Stimulated activated naive B cell treated with anti-CD40 and anti-IgM and Interleukin-4, amounts not matched to agents 10 μg/mL and 1 μg/mL and 100 μg/mL, for 72 hours (primary cell): ENCODE data around the gene CABP7.

Experiments
- ATAC-seq, 2 donors: fragments of 150-1000 bp; cut with Tn5 transposase; replicated peaks; 2 replicates each; pipeline ENCODE4 v1.10.0; 2021; ENCODE audit warnings: moderate library complexity in 1 of 2
- DNase-seq: peaks from one replicate; pipeline ENCODE4 v3.0.0; 2021
- H3K27ac Mint-ChIP-seq: one replicate; pipeline ENCODE4 v1.8.0; 2022; ENCODE audit warnings: mild to moderate bottlenecking, mixed read lengths
- H3K27me3 Mint-ChIP-seq, 2 donors: one replicate each; pipeline ENCODE4 v1.8.0; 2022; ENCODE audit warnings: mixed read lengths in 2 of 2
- H3K36me3 Mint-ChIP-seq, 2 donors: one replicate each; pipeline ENCODE4 v1.8.0; 2022; ENCODE audit warnings: mixed read lengths in 2 of 2, mild to moderate bottlenecking in 1 of 2
- H3K4me1 Mint-ChIP-seq, 2 donors: one replicate each; pipeline ENCODE4 v1.8.0; 2022; ENCODE audit warnings: mixed read lengths in 2 of 2, mild to moderate bottlenecking in 1 of 2
- H3K4me3 Mint-ChIP-seq, 2 donors: one replicate each; pipeline ENCODE4 v1.8.0; 2022; ENCODE audit warnings: mild to moderate bottlenecking in 2 of 2, mixed read lengths in 2 of 2, moderate library complexity in 1 of 2
- H3K9me3 Mint-ChIP-seq, 2 donors: one replicate each; pipeline ENCODE4 v1.8.0; 2022; ENCODE audit warnings: mixed read lengths in 2 of 2, mild to moderate bottlenecking in 1 of 2

The CABP7 gene

GRCh38 chr22:29780220-29780619 is 60.4 kb downstream of the CABP7 start:
- Mint-ChIP-seq H3K36me3 (no peaks in the 10 kb centered on the region), H3K4me1 (peaks cover 0 to 6% of the 10 kb centered on the region in 2 donors), H3K27me3 (no peaks in the 10 kb centered on the region), H3K4me3 (no peak overlapping the region), H3K27ac (no peak overlapping the region), H3K9me3 (no peaks in the 10 kb centered on the region)
- ATAC-seq (no peak), DNase-seq (no peak)

DNA sequence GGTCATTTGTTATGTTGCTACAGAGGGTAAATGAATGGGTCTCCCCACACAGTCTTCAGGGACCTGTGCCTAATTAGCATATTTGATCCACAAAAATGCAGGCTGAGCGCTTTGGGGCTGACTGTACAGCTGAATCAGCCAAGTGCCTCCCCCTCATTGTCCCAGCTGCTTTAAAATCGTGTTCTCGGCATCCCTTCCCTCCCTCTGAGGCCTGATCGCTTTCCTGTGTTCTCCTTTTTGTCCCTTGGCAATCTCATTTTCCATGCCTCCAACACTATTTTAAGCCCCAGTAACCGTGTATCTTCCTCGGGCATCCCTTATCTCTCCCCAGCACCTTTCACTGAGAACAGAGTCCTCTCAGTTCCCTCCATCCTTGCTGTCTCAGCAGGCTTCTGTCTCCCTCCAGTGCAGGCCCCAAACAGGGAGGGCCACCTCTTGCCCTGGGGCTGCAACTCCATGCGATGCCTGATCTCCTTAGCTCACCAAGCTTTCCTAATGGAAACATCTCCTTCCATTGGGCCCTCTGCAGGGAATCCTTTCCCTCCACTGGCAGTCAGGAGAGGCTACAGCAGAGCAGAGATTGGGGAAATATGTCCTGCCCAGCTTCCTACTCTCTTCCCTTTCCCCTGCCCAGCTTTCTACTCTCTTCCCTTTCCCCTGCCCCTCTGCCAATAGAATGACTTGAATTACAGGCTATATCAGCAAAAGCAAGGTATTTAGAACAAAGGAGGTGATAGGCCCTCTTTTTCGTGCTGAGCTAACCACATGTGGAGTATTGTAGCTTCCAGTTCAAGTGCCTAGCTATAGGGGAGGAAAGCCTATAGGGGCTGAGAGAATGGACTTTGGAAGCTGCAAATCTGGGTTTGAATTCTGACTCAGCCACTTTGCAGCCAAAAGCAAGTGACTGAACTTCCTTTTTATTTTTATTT is 61.2 kb downstream of the CABP7 start:
- peaks cover 0 to 6% of the 10 kb centered on the region in 2 donors for H3K4me1 Mint-ChIP-seq
- ATAC-seq: no peak
- no peaks in the 10 kb centered on the region for H3K9me3 Mint-ChIP-seq
- no peak for DNase-seq
- no peaks in the 10 kb centered on the region for H3K27me3 Mint-ChIP-seq
- no peak overlapping the region for H3K27ac Mint-ChIP-seq
- peaks cover 0 to 3% of the 10 kb centered on the region in 2 donors for H3K36me3 Mint-ChIP-seq
- H3K4me3 Mint-ChIP-seq: no peak overlapping the region
